Renal cortex interstitium (tissue), 11 donors: ENCODE measurements around the gene FOXL2. TPM values are rescaled to one million over a fixed set of nuclear protein-coding genes. Genes with fewer than 3 reads are reported as not detected.

Source experiments
- DNase-seq, 11 donors: peaks; one replicate each; pipeline ENCODE4 v3.0.0-alpha.2; 2013; ENCODE audit warnings: low read depth in 9 of 11, low spot score in 4 of 11; ENCODE audit errors: extremely low read depth in 1 of 11
- polyA plus RNA-seq, 3 donors: library from polyadenylated mRNA; unstranded; fragments of 120-200 nt; gene quantifications; one replicate each; pipeline ENCODE4 v1.2.1, GENCODE V29; 2013; ENCODE audit not compliant: insufficient read length in 3 of 3

The FOXL2 gene
- polyA plus RNA-seq, 3 donors, result not detected

GRCh38 chr3:138948371-138949001 lies 1.5 kb upstream of the FOXL2 start:
- no peak for DNase-seq

- DNase-seq, result no peak
Observed at GRCh38 chr3:138947495-138948121, 671 bp upstream of the FOXL2 start.

GRCh38 chr3:138945709-138946662 lies 951 bp downstream of the FOXL2 start:
- no peak for DNase-seq

GRCh38 chr3:138944929-138945708 lies 1.8 kb downstream of the FOXL2 start:
- DNase-seq, result no peak

GRCh38 chr3:138944654-138944928 lies 2.3 kb downstream of the FOXL2 start:
- DNase-seq, result no peak

GRCh38 chr3:138943724-138944653 lies 2.9 kb downstream of the FOXL2 start:
- no peak for DNase-seq

GRCh38 chr3:138942861-138943623 lies 3.9 kb downstream of the FOXL2 start:
- no peak for DNase-seq

GRCh38 chr3:138942271-138942670 lies 4.7 kb downstream of the FOXL2 start:
- no peak for DNase-seq

- no peak for DNase-seq
Observed at GRCh38 chr3:138941259-138941885, 5.6 kb downstream of the FOXL2 start.

- no peak for DNase-seq
Observed at GRCh38 chr3:138940446-138940845, 6.5 kb downstream of the FOXL2 start.

GRCh38 chr3:138939561-138940241 lies 7.2 kb downstream of the FOXL2 start:
- DNase-seq, result no peak

- no peak for DNase-seq
Observed at GRCh38 chr3:138938877-138939560, 7.9 kb downstream of the FOXL2 start.

GRCh38 chr3:138938056-138938876 lies 8.7 kb downstream of the FOXL2 start:
- no peak for DNase-seq

- no peak for DNase-seq
Observed at GRCh38 chr3:138937690-138938055, 9.3 kb downstream of the FOXL2 start.
